LNCaP clone FGC (cell line): ENCODE measurements around the gene STRN4.

Experiments used
- DNase-seq: peaks from one replicate; pipeline ENCODE4 v3.0.0-alpha.2; 2011; ENCODE audit warnings: low read depth
- H3K4me3 ChIP-seq: 2 replicates; pipeline ENCODE4 v1.5.1; 2011; ENCODE audit warnings: mild to moderate bottlenecking, low read depth, low read length, control low read depth
- CTCF ChIP-seq: IDR thresholded peaks from 2 replicates; pipeline ENCODE4 v1.5.1; 2012; ENCODE audit warnings: mild to moderate bottlenecking; ENCODE audit not compliant: control insufficient read depth, insufficient read depth; ENCODE audit errors: extremely low read depth

STRN4 gene

GRCh38 chr19:46787040-46787330 is 40.7 kb upstream of the STRN4 start:
- no peak for DNase-seq
- H3K4me3 ChIP-seq, result peak overlapping the region; percentile 73
- TF ChIP-seq CTCF, result no peak

GRCh38 chr19:46786236-46787039 is 40.2 kb upstream of the STRN4 start:
- DNase-seq, result peak; percentile 38
- H3K4me3 ChIP-seq, result peak overlapping the region; percentile 73
- TF ChIP-seq CTCF, result no peak

GRCh38 chr19:46785980-46786235 is 39.7 kb upstream of the STRN4 start:
- DNase-seq, result no peak
- peak overlapping the region; percentile 73 for H3K4me3 ChIP-seq
- TF ChIP-seq CTCF, result no peak

- no peak for DNase-seq
- TF ChIP-seq CTCF, result no peak
- H3K4me3 ChIP-seq, result peak overlapping the region; percentile 73; the same call in 1 of the 2 replicates
Measured at GRCh38 chr19:46785054-46785979, 39.1 kb upstream of the STRN4 start.

- TF ChIP-seq CTCF, result no peak
- peak; percentile 81 for DNase-seq
- H3K4me3 ChIP-seq, result peak overlapping the region; percentile 28
Measured at GRCh38 chr19:46784262-46785053, 38.2 kb upstream of the STRN4 start.

- TF ChIP-seq CTCF, result no peak
- H3K4me3 ChIP-seq, result peak overlapping the region; percentile 28; the same call in 1 of the 2 replicates
- DNase-seq, result no peak
Measured at GRCh38 chr19:46783670-46784069, 37.4 kb upstream of the STRN4 start.
